Stomach (tissue), 4 donors: ENCODE data around the gene ABCA3.

ENCODE experiments used
- EP300 ChIP-seq: sonication (generic); formaldehyde crosslinking; IDR thresholded peaks from one replicate; pipeline ENCODE4 v1.6.1; 2017; ENCODE audit warnings: antibody characterized with exemption
- POLR2A ChIP-seq, 4 donors: fragments of 450-650 bp; IDR thresholded peaks; one replicate each; pipeline ENCODE4 v1.6.1; 2016; ENCODE audit warnings: antibody characterized with exemption in 4 of 4, control low read depth in 2 of 4, mild to moderate bottlenecking in 1 of 4, moderate library complexity in 1 of 4
- POLR2AphosphoS5 ChIP-seq, 3 donors: sonication (generic); formaldehyde crosslinking; IDR thresholded peaks; one replicate each; pipeline ENCODE4 v1.6.1; 2016; ENCODE audit warnings: antibody characterized with exemption in 3 of 3
- TF ChIP-seq, protein P1 (sequence below), 7 experiments: fragments of 450-650 bp in 4 of 7; fragments of 200-600 bp in 3 of 7; sonication (generic) in 3 of 7; IDR thresholded peaks; one replicate each; pipeline ENCODE4 v1.5.1; 2016 to 2019; ENCODE audit warnings: antibody characterized with exemption in 7 of 7, control low read depth in 2 of 7, mild to moderate bottlenecking in 1 of 7

DNA sequence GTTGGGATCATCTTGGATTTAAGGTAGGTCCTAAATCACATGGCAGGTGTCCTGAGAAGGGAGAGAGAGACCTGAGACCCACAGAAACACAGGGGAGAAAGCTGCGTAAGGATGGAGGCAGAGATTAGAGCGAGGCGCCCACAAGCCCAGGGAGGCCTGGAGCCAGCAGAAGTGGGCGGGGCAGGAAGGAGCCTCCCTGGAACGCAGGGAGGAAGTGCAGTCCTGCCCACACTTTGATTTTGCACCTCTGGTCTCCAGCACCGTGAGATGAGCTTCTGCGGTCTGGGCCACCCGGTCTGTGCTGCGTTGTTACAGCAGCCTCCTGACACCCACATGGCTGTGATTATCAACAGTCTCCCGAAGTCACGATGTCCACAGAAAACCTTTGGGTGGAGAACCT is 97.9 kb downstream of the ABCA3 start:
- no peak for TF ChIP-seq EP300
- no peak for TF ChIP-seq POLR2AphosphoS5 (IDR thresholded peaks at IDR 0.05)
- TF ChIP-seq, protein P1, sequence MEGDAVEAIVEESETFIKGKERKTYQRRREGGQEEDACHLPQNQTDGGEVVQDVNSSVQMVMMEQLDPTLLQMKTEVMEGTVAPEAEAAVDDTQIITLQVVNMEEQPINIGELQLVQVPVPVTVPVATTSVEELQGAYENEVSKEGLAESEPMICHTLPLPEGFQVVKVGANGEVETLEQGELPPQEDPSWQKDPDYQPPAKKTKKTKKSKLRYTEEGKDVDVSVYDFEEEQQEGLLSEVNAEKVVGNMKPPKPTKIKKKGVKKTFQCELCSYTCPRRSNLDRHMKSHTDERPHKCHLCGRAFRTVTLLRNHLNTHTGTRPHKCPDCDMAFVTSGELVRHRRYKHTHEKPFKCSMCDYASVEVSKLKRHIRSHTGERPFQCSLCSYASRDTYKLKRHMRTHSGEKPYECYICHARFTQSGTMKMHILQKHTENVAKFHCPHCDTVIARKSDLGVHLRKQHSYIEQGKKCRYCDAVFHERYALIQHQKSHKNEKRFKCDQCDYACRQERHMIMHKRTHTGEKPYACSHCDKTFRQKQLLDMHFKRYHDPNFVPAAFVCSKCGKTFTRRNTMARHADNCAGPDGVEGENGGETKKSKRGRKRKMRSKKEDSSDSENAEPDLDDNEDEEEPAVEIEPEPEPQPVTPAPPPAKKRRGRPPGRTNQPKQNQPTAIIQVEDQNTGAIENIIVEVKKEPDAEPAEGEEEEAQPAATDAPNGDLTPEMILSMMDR (IDR thresholded peaks at IDR 0.05) = no peak
- TF ChIP-seq POLR2A (IDR thresholded peaks at IDR 0.05) = no peak
